Umbilical cord (tissue), 2 donors: ENCODE data around the gene NACA. TPM values are rescaled to one million over a fixed set of nuclear protein-coding genes. Genes with fewer than 3 reads are reported as not detected.
"Not testable (repeated sequence)": the region's sequence is repeated elsewhere in the genome, so short reads cannot be mapped to it uniquely, and the experiment has no call there.

ENCODE experiments used
- DNase-seq: peaks from one replicate; pipeline ENCODE4 v3.0.0-alpha.2; 2015; ENCODE audit warnings: low spot score
- total RNA-seq: library from RNA; depleted of rRNA; stranded (reverse); fragments of >200 nt; gene quantifications from one replicate; pipeline ENCODE4 v1.2.3, GENCODE V29; 2014; ENCODE audit warnings: low replicate concordance; ENCODE audit not compliant: insufficient read depth

NACA gene
- total RNA-seq: 1,201 TPM

DNA sequence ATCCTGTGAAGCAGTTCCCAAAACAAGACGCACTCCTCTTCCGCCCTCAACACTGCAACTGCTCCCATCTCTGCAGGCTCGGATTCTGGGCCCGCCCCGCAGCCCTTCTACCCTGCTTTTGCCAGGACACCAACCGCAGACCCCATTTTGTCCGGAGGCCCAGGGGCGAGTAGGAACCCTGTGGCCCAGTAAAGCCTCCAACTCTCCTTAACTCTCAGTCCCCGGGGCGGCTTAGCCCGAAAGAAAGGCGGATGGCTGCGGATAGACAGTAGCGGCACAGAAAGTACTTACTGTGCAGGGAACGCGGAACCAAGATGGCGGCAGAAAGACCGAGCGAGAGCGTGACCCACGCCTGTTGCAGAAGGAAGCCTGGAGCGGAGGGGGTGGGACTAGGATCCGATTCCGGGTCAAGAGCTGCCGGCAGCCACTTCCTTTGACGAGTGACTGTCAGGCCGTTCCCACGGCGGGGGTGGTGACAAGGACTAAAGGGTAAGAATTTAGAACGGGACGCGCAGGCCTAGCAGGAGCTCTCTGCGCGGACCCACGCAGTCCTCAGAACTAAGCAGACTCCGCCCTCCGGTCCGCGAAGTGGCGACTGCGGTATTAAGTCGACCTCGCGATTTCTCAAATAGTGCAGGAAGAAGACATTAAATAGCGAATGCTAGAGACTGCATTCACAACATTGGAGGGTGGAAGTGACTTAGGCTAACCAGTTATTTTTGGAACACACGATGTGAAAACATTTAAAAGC, at the start of gene NACA:
Gene NACA, minus strand, starts transcription at position 328 of the 751 bp plus-strand sequence. CDS start 778 bp downstream, outside the sequence.
- DNase-seq: peak; percentile 99

DNA sequence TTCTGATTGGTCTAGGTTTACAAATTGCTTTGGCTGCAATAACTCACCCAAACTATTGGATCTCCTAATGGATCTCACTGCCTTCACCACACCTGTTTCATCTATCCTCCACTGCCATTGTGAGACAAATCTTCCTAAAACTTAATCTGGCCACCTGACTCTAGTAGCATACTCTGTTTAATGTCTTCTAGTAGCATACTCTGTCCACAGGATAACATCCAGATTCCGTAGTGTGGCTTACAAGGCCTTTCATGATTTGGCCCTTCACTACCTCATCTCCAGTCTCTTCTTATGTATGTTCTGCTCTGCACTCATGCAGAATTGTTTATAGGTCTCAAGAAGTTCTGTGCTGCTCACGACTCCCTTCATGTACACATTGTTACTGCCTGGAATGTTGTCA, 48.0 kb upstream of the NACA start:
- DNase-seq: no peak

DNA sequence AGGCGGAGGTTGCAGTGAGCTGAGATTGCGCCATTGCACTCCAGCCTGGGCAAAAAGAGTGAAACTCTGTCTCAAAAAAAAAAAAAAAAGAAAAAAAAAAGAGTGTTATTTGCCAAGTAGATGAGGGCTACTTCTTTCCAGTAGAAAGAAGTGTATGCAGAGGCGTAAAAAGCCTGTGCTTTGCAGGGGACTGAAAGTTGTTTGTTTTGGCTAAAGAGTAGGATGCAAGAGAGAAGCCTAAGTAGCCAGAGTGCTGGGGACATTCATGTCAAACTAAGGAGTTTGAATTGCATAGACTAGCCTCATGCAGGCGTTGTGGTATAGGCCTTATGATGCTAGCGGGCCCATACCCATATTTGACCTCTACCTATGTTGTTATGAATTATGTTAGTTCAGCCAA, 47.5 kb upstream of the NACA start:
- no peak for DNase-seq

DNA sequence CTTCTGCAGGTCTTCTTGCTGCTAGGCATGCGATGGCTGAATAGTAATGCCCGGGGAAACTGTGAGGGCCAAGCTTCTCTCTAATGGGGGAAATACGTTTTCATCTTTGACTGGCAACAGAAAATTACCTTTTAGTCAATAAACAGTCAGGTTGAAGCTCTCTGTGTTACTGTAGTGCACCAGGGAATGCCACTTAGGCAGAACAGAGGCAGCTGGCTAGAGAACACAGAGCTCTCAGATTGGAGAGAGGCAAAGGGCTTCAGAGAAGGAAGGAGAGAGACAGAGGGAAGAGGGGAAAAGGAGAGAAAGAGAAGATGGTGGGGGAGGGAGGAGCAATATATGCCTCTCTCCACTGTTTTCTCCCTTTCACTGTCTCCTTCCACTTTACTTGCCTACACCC, 44.8 kb upstream of the NACA start:
- DNase-seq: no peak

DNA sequence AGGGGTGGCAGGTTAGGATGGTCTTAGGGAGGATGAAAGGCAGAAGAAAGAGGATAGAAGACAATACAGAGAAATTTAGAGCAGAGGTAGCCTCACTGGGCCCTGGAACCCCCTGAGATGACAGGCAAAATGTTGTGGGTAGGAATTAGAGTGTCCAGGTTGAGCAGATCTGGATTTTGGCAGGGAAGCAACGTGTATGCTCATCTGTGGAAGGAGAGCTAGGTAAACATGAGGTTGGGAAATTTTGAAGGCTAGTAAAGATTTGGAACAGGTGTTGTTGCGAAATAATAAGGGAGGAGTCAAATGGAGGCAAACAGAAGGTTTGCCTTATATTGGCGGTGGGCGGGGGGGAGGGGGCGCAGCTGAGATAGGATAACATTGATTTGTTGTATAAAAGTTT, 43.3 kb upstream of the NACA start:
- DNase-seq: no peak

DNA sequence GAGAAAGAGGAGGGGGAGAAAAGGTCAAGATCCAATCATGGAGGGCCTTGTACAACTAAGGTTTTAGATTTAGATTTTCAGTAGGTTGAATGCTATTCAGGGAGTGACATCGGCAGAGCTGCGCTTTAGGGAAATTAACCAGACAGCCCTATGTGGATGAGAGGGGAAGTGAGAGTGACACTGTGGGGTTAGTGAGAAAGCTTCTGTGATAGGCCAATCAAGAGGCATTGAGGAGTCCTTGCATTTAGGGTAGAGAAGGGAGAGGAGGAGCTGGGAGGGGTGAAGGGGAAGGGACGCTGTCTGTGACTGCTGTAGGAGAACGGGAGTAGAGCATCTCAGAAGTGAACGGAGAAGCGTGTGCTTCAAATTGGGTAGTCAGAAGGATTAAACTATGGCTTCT, 41.4 kb upstream of the NACA start:
- peak; percentile 37 for DNase-seq

DNA sequence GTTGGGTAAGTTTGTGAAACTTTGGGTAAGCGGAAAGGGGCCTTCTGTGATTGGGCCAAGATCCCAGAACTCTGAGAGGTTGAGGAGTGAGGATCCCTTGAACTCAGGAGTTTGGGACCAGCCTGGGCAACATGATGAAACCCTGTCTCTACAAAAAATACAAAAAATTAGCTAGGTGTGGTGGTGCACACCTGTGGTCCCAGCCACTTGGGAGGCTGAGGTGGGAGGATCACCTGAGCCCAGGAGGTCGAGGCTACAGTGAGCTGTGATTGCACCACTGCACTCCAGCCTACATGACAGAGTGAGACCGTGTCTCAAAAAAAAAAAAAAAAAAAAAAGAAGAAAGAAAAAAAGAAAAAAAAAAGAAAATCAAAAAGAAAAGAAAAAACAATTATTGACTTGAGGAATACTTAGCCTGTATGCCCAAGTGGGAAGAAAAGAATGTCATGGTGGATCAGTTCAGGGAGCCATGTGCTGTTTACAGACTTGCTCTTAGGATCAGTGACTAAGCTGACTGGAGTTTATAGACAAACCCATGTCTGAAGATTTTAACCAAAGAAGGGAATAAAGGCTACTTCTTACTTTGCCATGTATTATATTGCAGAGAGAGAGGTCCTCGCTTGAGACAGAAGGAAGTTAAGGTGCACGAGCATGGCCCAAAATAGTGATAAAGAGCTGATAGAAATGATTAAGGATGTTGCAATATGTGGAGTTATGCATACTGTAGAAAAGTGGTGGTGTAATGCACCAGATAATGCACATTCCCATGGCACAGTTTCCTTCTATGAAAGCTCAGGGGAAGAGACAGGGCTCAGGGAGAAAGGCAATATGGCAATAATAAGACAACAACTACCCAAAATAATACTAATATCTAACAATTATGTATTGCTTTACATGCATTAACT, 38.9 kb upstream of the NACA start:
- peak; percentile 86 for DNase-seq

DNA sequence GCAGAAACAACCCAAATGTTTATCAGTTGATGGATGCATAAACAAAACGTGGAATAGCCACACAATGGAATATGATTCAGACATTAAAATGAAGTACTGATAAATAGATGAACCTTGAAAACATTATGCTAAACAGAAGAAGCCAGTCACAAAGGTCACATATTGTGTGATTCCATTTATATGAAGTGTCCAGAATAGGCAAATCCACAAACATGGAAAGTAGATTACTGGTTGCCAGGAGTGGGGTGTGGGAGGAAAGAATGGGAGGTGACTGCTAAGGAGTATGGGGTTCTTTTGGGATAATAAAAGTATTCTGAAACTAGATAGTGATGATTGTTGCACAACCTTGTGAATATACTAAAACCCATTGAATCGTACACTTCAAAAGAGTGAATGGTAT, 36.7 kb upstream of the NACA start:
- no peak for DNase-seq

DNA sequence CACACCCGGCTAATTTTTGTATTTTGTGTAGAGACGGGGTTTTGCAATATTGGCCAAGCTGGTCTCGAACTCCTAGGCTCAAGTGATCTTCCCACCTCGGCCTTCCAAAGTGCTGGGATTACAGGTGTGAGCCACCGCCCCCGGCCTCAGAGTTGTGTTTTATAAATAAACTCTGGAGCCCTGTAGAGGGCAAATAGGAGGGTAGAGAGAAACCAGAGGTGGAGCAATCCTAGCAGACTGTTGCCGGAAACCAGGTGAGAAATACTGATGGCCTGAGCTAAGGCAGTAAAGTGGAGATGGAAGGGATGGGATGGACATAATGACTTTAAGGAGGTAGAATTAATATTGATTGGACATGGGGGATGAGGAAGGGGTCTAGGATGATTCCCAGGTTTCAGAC, 35.4 kb upstream of the NACA start:
- DNase-seq: no peak

DNA sequence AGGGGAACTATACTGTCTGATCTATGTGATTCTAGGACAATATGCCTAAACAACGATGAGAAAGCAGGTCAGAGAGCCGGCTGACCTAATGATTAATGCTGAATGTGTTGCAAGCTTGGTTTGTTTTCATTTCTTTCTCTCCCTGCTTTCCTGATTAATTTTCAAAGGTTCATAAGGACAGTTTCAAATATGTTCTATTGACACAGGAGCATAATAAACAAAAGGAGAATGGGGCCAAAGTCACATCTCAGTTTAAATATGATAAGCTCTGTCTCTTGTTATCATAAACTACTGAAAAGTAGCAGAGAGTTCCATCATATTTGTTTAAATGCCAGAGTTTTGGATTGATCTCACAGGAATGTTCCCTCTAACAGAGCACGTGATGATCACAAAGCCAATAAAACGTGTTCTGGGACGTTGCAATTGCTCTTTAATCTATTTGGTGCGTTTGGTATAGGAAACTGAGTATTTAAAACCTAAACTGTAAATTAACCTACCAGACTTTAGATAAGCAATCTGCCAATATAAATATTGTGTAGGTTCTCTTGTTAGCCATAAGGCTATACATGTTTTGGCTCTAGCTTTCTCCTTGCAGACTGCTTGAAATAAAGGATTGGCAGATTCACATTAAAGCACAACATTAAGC, 34.3 kb upstream of the NACA start:
- DNase-seq: no peak

DNA sequence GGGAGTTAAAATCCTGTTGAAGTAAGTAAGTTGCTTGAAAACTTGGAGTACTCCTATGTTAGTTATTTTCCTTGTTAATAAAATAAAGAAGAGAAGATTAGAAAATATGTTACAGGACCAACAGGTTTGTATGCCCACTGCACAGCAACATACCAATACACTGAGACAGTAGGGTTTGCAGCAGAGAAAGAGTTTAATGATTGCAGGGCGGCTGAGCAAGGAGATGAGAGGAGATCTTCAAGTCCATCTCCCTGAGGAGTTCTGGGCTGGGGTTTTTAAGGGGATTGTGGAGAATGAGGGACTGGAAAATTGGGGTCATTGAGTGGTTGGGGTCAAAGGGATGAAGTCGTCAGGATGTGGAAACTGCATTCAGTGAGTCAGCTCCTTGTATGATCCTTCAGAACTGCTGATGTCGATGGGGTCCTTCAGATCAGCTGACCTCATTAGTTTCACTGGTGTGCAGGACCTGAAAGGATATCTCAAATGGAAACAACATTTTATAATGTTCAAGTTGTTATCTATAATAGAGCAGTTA, 33.7 kb upstream of the NACA start:
- no peak for DNase-seq

DNA sequence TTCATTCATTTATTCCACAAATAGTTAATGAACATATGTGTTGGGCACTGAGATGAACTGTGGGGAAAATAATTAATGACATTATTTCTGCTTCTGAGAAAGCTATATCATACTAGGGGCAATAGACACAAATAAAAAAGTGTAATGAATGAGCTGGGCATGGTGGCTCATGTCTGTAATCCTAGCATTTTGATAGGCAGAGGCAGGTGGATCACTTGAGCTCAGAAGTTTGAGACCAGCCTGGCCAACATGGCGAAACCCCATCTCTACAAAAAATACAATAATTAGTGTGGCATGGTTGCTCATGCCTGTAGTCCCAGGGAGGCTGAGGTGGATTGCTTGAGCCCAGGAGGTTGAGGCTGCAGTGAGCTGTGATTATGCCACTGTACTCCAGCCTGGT, 32.9 kb upstream of the NACA start:
- not testable (repeated sequence) for DNase-seq

DNA sequence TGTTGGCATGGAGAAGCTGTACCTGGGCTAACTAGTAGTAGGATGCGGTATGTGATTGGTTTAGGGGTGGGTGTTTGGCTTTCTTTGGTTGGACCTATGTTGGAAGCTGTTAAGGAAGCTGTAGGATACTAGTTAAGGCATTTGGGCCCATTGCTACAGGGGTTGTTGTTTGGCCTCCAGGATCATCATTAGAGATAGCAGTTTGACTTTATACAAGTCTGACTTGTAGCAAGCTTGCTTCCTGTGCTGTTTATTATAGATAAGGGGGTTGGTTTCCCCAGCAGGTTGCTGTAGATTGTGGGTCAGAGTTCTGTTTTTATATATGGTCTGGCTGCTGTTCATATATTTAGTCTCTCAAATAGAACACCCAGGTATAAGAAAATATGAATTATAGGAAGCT, 28.5 kb upstream of the NACA start:
- no peak for DNase-seq

DNA sequence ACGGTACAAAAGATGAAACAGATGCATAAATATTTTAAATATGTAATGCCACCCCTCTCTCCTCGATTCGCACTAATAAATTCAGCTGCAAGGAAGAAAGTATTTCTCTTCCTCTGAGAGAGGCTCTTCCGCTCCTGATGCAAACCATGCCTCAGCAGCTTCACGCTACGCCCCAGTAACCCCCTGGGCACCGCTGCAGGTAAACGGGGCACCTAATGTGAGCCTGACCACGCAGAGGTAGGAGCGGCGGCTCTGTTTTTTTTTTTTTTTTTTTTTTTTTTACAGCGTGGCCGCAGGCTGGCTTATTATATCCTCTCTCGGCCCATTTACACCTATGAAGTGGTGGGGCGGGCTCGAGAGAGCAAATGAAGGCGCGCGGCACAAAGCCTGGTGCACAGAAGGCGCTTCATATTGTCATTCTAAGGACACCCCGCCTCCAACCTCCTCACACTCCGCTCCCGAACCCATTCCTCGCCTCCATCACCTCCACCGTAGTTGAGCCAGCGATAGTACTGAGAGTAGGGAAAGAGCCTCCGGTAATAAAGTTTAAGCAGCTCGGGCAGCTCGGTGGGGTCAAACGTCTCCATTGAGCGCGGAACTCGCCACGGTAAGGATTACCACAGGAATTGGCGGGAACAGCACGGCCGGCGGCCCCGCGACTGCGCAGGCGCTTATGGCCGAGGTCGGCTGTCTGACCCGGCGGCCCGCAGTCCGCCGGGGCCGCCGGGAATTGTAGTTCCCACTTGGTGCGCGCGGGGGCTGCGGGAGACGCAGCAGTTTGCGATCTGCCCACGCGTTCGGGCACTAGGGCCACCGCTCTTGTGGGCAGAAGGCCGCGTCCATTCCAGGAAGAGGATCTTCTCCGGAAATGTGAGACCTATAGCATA, 26.9 kb upstream of the NACA start, which contains the start of gene PRIM1:
Gene PRIM1, minus strand, starts transcription at position 612 of the 887 bp plus-strand sequence. Its CDS starts 25 bp downstream, at position 587.
- DNase-seq: peak; percentile 84

DNA sequence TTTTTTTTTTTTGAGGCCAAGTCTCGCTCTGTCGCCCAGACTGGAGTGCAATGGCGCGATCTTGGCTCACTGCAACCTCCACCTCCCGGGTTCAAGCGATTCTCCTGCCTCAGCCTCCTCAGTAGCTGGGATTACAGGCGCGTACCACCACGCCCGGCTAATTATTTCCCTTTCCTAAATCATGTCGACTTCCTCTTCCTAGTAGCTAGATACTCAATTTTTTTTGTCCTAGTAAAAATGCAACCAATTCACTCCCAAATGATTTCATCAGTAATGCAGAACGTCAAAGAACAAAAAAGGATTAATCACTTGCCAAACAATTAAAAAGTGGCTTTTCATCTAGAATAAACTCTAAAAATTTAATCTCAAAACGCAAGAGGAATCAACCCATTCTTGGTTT, 25.5 kb upstream of the NACA start:
- not testable (repeated sequence) for DNase-seq

DNA sequence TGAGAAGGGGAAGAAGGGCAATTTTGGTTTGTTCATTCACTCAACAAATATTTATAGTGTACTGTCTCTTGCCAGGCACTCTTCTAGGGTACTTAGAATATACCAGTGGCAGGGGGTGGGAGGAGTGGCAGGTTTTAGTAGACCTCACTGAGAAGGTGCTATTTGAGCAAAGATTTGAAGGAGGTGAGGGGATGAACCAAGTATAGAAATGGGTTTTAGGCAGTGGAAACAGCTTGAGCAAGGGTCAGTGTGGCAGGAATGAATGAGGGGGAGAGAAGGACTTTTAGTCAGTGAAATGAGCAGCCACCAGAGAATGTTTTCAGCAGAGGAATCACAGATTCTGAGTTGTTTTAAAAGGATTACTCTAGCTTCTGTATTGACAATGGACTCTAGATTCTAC, 24.8 kb upstream of the NACA start:
- no peak for DNase-seq

DNA sequence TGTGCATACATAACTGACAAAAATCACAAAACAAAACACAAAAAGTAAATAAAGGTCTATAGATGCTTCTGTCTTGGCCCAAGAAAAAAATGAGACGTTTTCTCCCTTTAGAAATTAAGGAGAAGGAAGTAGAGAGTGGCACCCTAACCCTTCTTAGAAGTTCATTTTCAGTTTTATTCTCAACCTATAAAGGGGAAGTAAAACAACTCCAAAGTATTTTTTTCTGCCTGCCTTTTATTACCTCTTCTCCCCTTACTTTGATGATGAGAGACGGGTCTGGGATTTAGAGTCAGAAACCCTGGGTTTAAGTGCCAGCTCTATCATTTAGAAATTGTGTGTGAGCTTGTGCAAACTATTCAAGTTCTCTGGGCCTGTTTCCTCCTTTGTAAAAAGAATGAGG, 24.3 kb upstream of the NACA start:
- no peak for DNase-seq

DNA sequence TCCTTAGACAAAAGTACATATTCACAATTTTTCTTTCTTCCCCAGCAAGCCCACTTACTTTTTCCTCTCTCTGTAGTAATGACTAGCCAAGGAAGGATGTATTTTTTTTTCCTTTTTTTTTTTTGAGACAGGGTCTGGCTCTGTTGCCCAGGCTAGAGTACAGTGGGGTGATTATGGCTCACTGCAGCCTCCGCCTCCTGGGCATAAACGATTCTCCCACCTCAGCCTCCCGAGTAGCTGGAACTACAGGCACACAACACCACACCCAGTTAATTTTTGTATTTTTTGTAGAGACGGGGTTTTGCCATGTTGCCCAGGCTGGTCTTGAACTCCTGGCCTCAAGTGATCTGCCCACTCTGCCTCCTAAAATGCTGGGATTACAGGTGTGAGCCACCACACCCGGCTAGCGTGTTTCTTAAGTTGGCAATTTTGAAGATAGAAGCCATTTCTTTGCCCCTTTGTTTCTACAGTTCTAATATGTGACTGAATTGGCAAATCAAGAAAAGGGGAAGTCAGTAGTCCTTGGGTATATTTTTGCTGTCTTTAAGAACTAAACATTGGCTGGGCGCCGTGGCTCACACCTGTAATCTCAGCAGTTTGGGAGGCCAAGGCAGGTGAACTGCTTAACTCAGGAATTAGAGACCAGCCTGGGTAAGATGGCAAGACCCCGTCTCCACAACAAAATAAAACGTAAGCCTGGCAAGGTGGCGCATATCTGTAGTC, 3.2 kb upstream of the NACA start:
- DNase-seq: no peak

DNA sequence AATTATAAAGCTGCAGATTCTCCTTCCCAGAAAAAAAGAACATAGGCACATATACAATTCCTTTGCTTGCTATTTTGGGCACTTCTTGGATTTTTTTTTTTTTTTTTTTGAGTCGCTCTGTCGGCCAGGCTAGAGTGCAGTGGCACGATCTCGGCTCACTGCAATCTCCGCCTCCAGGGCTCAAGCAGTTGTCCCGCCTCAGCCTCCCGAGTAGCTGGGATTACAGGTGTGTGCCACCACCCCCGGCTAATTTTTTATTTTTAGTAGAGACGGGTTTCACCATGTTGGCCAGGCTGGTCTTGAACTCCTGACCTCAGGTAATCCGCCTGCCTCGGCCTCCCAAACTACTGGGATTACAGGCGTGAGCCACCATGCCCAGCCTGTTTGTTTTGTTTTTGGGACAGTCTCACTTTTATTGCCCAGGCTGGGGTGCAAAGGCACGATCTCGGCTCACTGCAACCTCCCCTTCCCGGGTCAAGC, 1.1 kb upstream of the NACA start:
- not testable (repeated sequence) for DNase-seq

DNA sequence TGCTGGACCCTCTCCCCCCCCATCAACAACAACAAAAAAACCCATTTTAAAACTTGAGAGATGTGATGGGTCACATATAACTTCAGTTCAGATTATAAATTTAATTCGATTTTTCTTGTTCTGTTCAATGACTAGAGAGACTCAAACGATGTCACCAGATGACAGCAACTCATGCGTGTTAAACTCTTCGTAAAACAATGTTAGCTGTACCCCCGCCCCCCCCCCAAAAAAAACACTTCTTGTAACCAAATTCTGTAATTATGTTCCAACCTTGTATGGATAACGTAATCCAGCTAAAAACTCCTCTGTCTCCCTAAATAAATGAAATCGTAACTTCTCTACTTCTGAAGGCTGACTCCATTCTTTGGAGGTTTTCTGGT, 614 bp upstream of the NACA start:
- DNase-seq: no peak
